CD4-positive, alpha-beta T cell treated with Interleukin-1 beta for 1 hour (primary cell): Measurements from ENCODE around the gene TMEM190.
"Not testable (repeated sequence)": the region's sequence is repeated elsewhere in the genome, so short reads cannot be mapped to it uniquely, and the experiment has no call there.

Experiments used
- DNase-seq, 2 donors: peaks; one replicate each; pipeline ENCODE4 v3.0.0-alpha.2; 2020 to 2022

The TMEM190 gene

GRCh38 chr19:55376241-55376933 is at the start of gene TMEM190:
TSS of gene TMEM190 (plus strand) at chr19:55376826. CDS start at chr19:55376854, 28 bp downstream.
- no peak for DNase-seq

- peak in 1 of 2 donors; percentile 25 for DNase-seq
Measured at GRCh38 chr19:55328774-55329318, 47.8 kb upstream of the TMEM190 start.

GRCh38 chr19:55329791-55330190 is 46.8 kb upstream of the TMEM190 start:
- DNase-seq = not testable (repeated sequence)

GRCh38 chr19:55333870-55334269 is 42.8 kb upstream of the TMEM190 start:
- no peak for DNase-seq

GRCh38 chr19:55336101-55336500 is 40.5 kb upstream of the TMEM190 start:
- DNase-seq = no peak

- DNase-seq = peak; percentile 100
Measured at GRCh38 chr19:55339105-55339888, 37.3 kb upstream of the TMEM190 start, which contains the start of gene KMT5C. TSS of gene KMT5C (plus strand) at chr19:55339876. CDS start at chr19:55341937, 2,061 bp downstream.

GRCh38 chr19:55339889-55340783 is 36.5 kb upstream of the TMEM190 start:
- DNase-seq = peak; percentile 40 to 55

- DNase-seq = no peak
Measured at GRCh38 chr19:55340784-55341147, 35.9 kb upstream of the TMEM190 start.

GRCh38 chr19:55341171-55341588 is 35.4 kb upstream of the TMEM190 start:
- DNase-seq = peak; percentile 49 to 61

- DNase-seq = no peak
Measured at GRCh38 chr19:55341595-55342531, 34.8 kb upstream of the TMEM190 start.

GRCh38 chr19:55344444-55344843 is 32.2 kb upstream of the TMEM190 start:
- no peak for DNase-seq

- no peak for DNase-seq
Measured at GRCh38 chr19:55345101-55345817, 31.4 kb upstream of the TMEM190 start.

GRCh38 chr19:55345818-55346724 is 30.6 kb upstream of the TMEM190 start:
- DNase-seq = no peak

- no peak for DNase-seq
Measured at GRCh38 chr19:55346725-55347441, 29.7 kb upstream of the TMEM190 start.

GRCh38 chr19:55347442-55348009 is 29.1 kb upstream of the TMEM190 start:
- no peak for DNase-seq

GRCh38 chr19:55348317-55349034 is 28.1 kb upstream of the TMEM190 start:
- no peak for DNase-seq

- DNase-seq = no peak
Measured at GRCh38 chr19:55350620-55351315, 25.9 kb upstream of the TMEM190 start.
